Stomach (tissue), 4 donors: ENCODE measurements around the gene MUC22.

ENCODE experiments used
- CTCF ChIP-seq, 7 experiments: fragments of 450-650 bp in 4 of 7; fragments of 200-600 bp in 3 of 7; sonication (generic) in 3 of 7; IDR thresholded peaks; one replicate each; pipeline ENCODE4 v1.5.1; 2016 to 2019; ENCODE audit warnings: antibody characterized with exemption in 7 of 7, control low read depth in 2 of 7, mild to moderate bottlenecking in 1 of 7
- POLR2A ChIP-seq, 4 donors: fragments of 450-650 bp; IDR thresholded peaks; one replicate each; pipeline ENCODE4 v1.6.1; 2016; ENCODE audit warnings: antibody characterized with exemption in 4 of 4, control low read depth in 2 of 4, mild to moderate bottlenecking in 1 of 4, moderate library complexity in 1 of 4

DNA sequence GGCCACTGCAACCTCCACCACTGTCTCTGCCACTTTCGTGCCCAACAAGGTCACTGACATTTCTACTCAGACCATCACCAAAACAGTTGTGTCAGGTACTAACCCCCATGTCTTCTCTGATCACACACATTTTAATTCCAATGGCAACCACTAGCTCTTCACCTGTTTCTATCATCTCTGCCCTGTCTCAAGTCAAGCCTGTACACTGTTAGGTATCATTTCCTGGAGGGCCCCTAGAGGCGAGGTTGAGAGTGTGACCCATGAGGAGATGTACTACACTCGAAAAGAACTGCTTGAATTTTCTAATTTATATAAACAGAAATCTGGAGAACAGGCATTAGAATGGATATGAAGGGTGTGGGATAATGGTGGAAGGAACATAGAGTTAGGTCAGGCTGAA is 44.1 kb upstream of the MUC22 start:
- TF ChIP-seq CTCF (IDR thresholded peaks at IDR 0.05), result no peak
- TF ChIP-seq POLR2A (IDR thresholded peaks at IDR 0.05), result no peak
